ENCODE data around the gene RASGRP4. TPM values are rescaled to one million over a fixed set of nuclear protein-coding genes. Genes with fewer than 3 reads are reported as not detected.

Gene RASGRP4
- total RNA-seq, 1 donor from 2014 or later, result 13.5 TPM

DNA sequence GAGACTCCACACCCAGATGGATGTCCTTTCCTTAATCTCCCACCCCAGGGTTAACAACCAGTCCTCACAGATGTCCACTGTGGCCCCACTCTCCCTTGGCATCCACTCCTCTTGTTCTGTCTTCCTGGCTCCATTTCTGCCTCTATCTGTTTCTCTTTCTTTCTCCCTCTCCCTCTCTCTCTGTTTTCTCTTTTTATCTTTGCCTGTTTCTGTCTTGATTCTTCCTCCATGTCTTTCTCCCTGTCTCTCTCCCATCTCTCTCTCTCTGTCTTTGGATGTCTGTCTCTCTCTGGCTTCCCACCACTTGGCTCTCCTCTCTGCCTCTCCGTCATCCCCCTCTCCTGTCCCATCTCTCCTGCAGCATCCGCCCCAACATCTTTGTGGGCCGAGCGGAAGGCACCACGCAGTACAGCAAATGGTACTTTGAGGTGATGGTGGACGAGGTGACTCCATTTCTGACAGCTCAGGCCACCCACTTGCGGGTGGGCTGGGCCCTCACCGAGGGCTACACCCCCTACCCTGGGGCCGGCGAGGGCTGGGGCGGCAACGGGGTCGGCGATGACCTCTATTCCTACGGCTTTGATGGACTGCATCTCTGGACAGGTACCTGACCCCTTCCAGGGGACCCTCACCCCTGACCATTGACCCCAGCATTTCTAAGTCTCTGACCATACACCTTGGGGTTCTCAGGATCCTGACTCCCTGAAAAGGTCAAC lies 31.8 kb upstream of the RASGRP4 start:
- no peak for DNase-seq
- Histone ChIP-seq H3K4me3 (no peak overlapping the region), H3K36me3 (no peaks in the 10 kb centered on the region), H3K9me3 (no peaks in the 10 kb centered on the region), H3K27me3 (ENCODE audit: low read depth) (no peaks in the 10 kb centered on the region), H3K4me1 (no peaks in the 10 kb centered on the region), H3K27ac (no peak overlapping the region)
- intact Hi-C loops (cut with DNase I), result no loop called here
- no peak for ATAC-seq
- TF ChIP-seq, protein P1, sequence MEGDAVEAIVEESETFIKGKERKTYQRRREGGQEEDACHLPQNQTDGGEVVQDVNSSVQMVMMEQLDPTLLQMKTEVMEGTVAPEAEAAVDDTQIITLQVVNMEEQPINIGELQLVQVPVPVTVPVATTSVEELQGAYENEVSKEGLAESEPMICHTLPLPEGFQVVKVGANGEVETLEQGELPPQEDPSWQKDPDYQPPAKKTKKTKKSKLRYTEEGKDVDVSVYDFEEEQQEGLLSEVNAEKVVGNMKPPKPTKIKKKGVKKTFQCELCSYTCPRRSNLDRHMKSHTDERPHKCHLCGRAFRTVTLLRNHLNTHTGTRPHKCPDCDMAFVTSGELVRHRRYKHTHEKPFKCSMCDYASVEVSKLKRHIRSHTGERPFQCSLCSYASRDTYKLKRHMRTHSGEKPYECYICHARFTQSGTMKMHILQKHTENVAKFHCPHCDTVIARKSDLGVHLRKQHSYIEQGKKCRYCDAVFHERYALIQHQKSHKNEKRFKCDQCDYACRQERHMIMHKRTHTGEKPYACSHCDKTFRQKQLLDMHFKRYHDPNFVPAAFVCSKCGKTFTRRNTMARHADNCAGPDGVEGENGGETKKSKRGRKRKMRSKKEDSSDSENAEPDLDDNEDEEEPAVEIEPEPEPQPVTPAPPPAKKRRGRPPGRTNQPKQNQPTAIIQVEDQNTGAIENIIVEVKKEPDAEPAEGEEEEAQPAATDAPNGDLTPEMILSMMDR (IDR thresholded peaks at IDR 0.05), result no peak

DNA sequence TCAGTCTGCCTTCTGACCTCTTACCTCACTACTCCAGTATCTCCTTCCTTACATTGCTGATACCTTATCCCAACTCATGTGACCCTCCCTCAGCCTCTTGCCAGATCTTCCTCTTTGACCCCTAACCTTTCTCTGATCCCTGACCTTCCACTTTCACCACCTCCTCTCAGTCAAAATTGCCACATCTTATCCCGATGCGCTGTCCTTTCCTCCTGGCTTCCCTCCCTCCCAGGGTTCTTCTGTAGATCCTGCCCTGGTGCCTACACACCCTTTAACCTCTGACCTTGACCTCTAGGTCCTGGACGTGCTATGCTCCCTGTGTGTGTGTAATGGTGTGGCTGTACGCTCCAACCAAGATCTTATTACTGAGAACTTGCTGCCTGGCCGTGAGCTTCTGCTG lies 31.2 kb upstream of the RASGRP4 start:
- no peaks in the 10 kb centered on the region for H3K27me3 ChIP-seq (ENCODE audit: low read depth)
- intact Hi-C loops (cut with DNase I), result no loop called here

DNA sequence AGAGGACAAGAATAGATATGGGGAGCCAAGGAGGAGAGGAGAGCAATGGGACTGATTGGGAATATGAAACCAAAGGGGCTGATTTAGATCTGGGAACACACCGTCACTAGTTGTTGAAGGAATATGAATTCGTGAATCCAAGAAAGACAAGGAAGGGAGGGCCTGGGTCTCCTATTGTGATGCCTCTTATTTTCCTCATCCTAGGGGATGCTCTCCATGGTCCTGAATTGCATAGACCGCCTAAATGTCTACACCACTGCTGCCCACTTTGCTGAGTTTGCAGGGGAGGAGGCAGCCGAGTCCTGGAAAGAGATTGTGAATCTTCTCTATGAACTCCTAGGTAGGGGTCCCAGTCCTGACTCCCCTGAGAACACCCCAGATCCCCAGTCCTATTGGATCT lies 29.0 kb upstream of the RASGRP4 start:
- no peak for ATAC-seq
- H3K27ac ChIP-seq, result no peak overlapping the region
- TF ChIP-seq, protein P1 (IDR thresholded peaks at IDR 0.05), result no peak
- H3K27me3 ChIP-seq (ENCODE audit: low read depth), result no peaks in the 10 kb centered on the region
- no peak for DNase-seq
- intact Hi-C loops (cut with DNase I), result no loop called here
- no peaks in the 10 kb centered on the region for H3K36me3 ChIP-seq
- H3K4me3 ChIP-seq, result no peak overlapping the region
- H3K9me3 ChIP-seq, result no peaks in the 10 kb centered on the region
- no peaks in the 10 kb centered on the region for H3K4me1 ChIP-seq

More for the DNA sequence above, 31.2 kb upstream of the RASGRP4 start:
- Histone ChIP-seq H3K4me3 (no peak overlapping the region), H3K9me3 (no peaks in the 10 kb centered on the region), H3K4me1 (no peaks in the 10 kb centered on the region), H3K27ac (no peak overlapping the region), H3K36me3 (no peaks in the 10 kb centered on the region)
- TF ChIP-seq, protein P1 (IDR thresholded peaks at IDR 0.05), result no peak
- no peak for ATAC-seq
- no peak for DNase-seq

DNA sequence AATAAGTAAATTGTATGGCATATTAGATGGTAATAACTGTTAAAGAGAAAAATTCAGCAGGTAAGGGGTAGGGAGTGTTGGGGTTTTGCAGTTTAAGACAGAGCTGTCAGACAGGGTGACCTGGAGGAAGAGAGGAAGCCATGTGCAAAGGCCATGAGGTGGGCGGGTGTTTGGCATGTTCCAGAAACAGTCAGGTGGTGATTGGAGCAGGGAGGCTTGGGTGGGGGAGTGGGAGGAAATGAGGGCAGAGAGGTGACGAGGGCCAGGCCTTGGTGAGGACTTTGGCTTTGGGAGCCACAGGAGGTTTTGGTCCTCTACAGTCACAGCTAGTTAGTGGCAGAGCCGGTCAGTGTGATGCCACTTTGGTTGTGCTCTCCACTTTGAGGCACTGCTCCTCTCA lies 27.6 kb upstream of the RASGRP4 start:
- ATAC-seq (no peak), DNase-seq (no peak)
- TF ChIP-seq, protein P1 (IDR thresholded peaks at IDR 0.05), result no peak
- intact Hi-C loops (cut with DNase I), result no loop called here
- no peaks in the 10 kb centered on the region for H3K27me3 ChIP-seq (ENCODE audit: low read depth)
- H3K36me3 ChIP-seq, result no peaks in the 10 kb centered on the region
- H3K4me1 ChIP-seq, result no peaks in the 10 kb centered on the region
- H3K27ac ChIP-seq, result no peak overlapping the region
- no peaks in the 10 kb centered on the region for H3K9me3 ChIP-seq
- no peak overlapping the region for H3K4me3 ChIP-seq

DNA sequence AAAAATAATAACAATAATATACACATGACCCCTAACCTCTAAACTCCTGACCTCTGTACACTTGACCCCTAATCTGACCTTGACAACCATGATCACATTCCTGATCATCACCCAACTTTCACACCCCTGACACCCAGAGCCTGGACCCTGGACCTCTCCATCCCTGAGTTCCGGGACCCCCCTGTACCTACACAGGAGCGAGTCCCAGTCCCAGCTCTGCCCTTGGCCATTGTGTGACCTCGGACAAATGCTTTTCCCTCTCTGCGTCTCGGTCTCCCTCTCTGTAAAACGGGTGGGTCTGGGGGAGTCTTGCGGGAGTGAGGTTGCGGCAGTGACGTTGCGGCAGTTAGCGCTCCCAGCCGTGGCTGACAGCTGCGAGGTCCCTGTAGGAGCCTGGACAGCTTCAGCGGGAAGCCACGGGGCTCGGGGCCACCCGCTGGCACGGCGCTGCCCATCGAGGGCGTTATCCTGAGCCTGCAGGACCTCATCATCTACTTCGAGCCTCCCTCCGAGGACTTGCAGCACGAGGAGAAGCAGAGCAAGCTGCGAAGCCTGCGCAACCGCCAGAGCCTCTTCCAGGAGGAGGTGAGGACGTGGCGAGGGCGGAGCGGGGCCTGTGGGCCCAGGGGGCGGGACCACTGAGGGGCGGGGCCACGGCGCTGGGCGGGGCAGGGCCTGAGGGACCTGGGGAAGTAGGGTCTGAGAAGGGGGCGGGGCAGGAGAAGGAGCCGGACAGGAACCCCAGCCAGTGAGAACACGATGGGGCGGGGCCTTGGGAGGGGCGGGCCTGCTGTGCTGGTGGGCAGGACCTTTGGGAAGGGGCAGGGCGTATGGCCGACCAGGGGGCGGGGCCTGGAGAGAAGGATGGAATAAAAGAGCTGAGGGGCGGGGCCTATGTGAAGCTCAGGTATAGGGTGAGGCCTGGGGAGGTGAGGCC lies 26.7 kb upstream of the RASGRP4 start:
- TF ChIP-seq, protein P1 (IDR thresholded peaks at IDR 0.05), result no peak
- ATAC-seq (peak in 1 of 2 donors; percentile 16), DNase-seq (no peak)
- H3K4me1 ChIP-seq, result no peaks in the 10 kb centered on the region
- H3K36me3 ChIP-seq, result no peaks in the 10 kb centered on the region
- no peaks in the 10 kb centered on the region for H3K27me3 ChIP-seq (ENCODE audit: low read depth)
- intact Hi-C loops (cut with DNase I), result no loop called here
- no peaks in the 10 kb centered on the region for H3K9me3 ChIP-seq
- H3K4me3 ChIP-seq, result no peak overlapping the region
- no peak overlapping the region for H3K27ac ChIP-seq

Measured in lower lobe of right lung (tissue), 2 donors.